ENCODE results near the gene GMDS. TPM values are rescaled to one million over a fixed set of nuclear protein-coding genes. Genes with fewer than 3 reads are reported as not detected.

Gene GMDS
- polyA plus RNA-seq, 1 experiment = 7.1 TPM

DNA sequence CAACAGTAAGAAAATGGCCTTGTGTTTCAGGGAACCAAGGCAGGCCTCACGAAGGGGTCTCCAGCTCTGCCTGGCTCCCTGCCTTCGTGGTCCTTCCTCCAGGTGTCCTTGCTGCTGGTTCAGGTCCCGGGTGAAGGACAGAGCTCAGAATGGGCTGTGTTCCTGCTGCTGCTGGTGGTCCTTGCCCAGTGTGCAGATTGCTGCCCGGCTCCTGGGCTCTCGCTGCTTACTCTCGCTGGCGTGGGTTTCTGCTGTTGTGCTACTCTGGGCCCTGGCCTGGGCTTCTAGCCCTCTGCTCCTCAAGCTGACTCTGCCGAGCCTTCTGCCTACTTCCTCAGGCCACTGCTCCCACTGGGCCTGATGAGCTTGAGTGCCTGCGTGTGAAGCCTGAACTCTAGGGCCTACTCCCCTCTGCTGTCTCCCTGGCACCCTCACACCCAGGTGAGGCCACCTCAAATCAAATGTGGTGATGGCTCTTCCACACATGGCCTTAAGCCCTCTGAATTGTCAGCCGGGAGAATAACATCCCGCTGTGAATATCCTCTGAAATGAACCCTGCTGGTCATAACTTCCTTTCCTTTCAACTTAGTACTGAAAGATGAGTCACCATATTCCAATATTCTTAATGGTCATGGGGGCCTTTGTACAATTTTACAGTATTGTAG, 464.1 kb downstream of the GMDS start:
- DNase-seq (ENCODE audit: low read depth) = no peak
- TF ChIP-seq, protein P1, sequence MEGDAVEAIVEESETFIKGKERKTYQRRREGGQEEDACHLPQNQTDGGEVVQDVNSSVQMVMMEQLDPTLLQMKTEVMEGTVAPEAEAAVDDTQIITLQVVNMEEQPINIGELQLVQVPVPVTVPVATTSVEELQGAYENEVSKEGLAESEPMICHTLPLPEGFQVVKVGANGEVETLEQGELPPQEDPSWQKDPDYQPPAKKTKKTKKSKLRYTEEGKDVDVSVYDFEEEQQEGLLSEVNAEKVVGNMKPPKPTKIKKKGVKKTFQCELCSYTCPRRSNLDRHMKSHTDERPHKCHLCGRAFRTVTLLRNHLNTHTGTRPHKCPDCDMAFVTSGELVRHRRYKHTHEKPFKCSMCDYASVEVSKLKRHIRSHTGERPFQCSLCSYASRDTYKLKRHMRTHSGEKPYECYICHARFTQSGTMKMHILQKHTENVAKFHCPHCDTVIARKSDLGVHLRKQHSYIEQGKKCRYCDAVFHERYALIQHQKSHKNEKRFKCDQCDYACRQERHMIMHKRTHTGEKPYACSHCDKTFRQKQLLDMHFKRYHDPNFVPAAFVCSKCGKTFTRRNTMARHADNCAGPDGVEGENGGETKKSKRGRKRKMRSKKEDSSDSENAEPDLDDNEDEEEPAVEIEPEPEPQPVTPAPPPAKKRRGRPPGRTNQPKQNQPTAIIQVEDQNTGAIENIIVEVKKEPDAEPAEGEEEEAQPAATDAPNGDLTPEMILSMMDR (IDR thresholded peaks at IDR 0.05; ENCODE audit: insufficient read depth, low read depth, low read length) = no peak
- Histone ChIP-seq H3K27me3 (ENCODE audit: control insufficient read depth, insufficient read depth, low read length) (no peaks in the 10 kb centered on the region), H3K4me3 (ENCODE audit: low read depth, low read length) (no peak overlapping the region), H3K36me3 (ENCODE audit: control insufficient read depth, insufficient read depth, low read length) (0 out of 2 replicates have a peak, but pooled peaks cover under 1% of the 10 kb centered on the region)
- CTCF ChIA-PET = interaction anchor here (1.7 kb wide), 1 partner anchor 17 kb away, joined by 5 read pairs; no protein-coding TSS in a partner anchor
- POLR2A ChIA-PET = no interaction called here

DNA sequence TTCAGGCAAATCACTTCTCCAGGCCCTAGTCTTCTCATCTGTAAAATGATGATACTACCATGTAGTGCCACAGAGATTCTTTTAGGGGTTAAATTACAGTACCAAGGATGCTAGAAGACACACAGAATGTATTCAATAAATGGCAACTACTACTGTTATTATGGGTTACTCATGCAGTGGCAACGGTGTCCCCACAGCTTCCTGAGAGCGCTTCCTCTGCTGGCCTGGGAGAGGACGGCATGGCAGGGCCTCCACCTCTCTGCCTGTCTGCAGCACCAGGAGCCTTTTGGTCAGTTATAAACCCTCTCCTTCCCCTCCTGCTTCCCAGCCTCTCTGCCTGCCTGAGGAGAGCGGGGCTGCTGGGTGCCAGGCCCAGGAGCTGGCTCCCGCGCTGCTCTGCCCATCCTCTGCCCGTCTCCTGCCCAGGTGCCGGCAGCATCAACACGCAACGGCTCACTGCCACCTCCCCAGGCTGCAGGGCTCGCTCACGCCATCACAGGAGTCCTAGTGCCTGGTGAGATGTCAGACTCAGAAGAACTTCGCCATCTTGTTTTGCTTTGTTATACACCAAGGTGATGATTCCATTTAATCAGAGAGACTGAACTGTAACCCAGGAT, 465.0 kb downstream of the GMDS start:
- ChIA-PET CTCF (no interaction called here), POLR2A (no interaction called here)
- H3K36me3 ChIP-seq (ENCODE audit: control insufficient read depth, insufficient read depth, low read length) = no peaks in the 10 kb centered on the region
- TF ChIP-seq, protein P1 (IDR thresholded peaks at IDR 0.05; ENCODE audit: insufficient read depth, low read depth, low read length) = no peak
- no peak overlapping the region for H3K4me3 ChIP-seq (ENCODE audit: low read depth, low read length)
- DNase-seq (ENCODE audit: low read depth) = no peak
- H3K27me3 ChIP-seq (ENCODE audit: control insufficient read depth, insufficient read depth, low read length) = no peaks in the 10 kb centered on the region

DNA sequence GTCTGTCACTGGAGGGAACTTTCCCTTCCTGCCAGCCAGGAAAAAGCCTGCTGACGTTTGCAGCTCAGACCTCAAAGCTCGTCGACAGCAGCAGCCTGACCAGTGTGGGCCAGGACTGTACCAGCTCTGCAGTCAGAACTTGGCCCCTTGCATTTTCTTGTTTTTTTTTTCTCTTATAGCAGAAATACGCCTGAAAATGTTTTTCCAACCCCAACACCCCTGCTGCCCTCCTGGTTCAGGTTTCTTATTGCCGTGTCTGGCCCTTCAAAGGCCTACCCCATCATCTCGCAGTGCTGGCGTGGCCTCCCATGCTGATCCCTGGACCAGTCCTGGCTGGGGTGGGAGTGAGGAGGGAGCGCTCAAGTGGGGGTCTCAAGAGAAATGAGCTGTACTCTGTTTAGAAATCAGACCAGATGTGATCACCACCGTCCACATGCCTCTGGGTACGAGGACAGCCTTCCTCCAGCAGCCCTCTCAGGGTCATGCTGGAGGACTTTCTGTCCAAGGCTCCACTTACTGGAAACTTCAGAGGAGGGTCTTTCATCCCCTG, 466.6 kb downstream of the GMDS start:
- ChIA-PET CTCF (no interaction called here), POLR2A (no interaction called here)
- no peaks in the 10 kb centered on the region for H3K27me3 ChIP-seq (ENCODE audit: control insufficient read depth, insufficient read depth, low read length)
- H3K4me3 ChIP-seq (ENCODE audit: low read depth, low read length) = no peak overlapping the region
- TF ChIP-seq, protein P1 (IDR thresholded peaks at IDR 0.05; ENCODE audit: insufficient read depth, low read depth, low read length) = no peak
- DNase-seq (ENCODE audit: low read depth) = no peak
- H3K36me3 ChIP-seq (ENCODE audit: control insufficient read depth, insufficient read depth, low read length) = no peaks in the 10 kb centered on the region

DNA sequence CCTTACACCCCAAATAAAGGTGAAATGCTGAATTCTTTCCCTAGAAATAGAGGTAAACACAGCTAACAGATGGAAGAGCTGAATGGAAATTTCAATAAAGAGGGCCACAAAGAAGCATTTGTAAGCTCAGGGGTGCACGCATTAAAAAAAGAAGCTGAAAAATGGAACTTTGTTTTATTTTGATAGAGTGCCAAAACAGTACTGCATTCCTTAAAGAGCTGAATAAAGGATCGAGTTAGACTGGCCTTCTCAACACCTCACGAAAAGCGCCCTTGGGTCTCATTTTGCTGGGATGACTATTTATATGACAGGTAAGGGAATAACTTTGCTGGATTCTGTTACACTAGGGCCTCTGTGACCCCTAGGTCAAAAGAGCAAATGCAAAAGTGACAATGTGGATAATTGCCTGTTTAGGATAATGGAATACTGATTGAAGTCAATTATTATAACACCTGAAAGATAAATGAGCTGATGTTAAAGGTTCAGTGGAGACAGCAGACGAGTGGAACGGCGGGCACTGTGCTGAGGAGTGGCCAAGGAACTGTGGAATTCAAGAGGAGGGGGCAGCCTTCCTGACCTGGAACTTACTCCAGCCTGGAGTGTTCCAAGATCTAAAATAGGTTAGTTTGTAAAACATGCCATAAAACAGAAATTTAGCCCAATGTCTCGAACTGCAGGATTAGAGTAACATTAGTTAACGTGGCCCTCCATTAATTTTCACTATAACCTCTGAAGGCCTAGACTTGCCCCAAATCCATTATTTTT, 467.3 kb downstream of the GMDS start:
- TF ChIP-seq, protein P1 (IDR thresholded peaks at IDR 0.05; ENCODE audit: insufficient read depth, low read depth, low read length) = no peak
- CTCF ChIA-PET = interaction anchor here (0.6 kb wide), 1 partner anchor 48 kb away, joined by 3 read pairs; no protein-coding TSS in a partner anchor
- Histone ChIP-seq H3K27me3 (ENCODE audit: control insufficient read depth, insufficient read depth, low read length) (no peaks in the 10 kb centered on the region), H3K36me3 (ENCODE audit: control insufficient read depth, insufficient read depth, low read length) (no peaks in the 10 kb centered on the region), H3K4me3 (ENCODE audit: low read depth, low read length) (no peak overlapping the region)
- no peak for DNase-seq (ENCODE audit: low read depth)
- POLR2A ChIA-PET = no interaction called here

DNA sequence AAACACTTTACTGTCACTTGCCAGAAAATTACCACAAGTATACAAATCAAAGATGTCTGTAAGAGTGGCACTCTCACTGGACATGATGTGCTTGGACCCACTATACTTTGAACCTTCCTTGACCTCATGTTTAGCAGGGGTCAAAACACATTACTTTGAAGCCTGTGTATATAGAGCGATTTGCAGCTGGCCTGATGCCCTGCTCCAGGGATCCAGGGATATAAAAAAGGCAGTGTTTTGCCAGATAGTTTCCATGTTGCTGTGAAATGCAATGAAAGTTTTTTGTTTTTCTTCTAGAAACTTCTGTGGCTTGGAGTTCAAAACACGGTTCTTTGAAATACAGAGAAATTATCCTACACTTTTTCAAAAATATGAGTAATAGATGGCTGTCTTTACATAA, 470.0 kb downstream of the GMDS start:
- DNase-seq (ENCODE audit: low read depth) = no peak
- TF ChIP-seq, protein P1 (IDR thresholded peaks at IDR 0.05; ENCODE audit: insufficient read depth, low read depth, low read length) = no peak
- ChIA-PET CTCF (interaction anchor here (1.0 kb wide), 2 partner anchors 11 to 15 kb away, joined by 4 read pairs; no protein-coding TSS in a partner anchor), POLR2A (no interaction called here)
- no peak overlapping the region for H3K4me3 ChIP-seq (ENCODE audit: low read depth, low read length)
- no peaks in the 10 kb centered on the region for H3K36me3 ChIP-seq (ENCODE audit: control insufficient read depth, insufficient read depth, low read length)
- no peaks in the 10 kb centered on the region for H3K27me3 ChIP-seq (ENCODE audit: control insufficient read depth, insufficient read depth, low read length)

Measured in BJ (cell line).